SK-N-MC (cell line): ENCODE data around the gene MAPK8IP3.
"Not testable (repeated sequence)": the region's sequence is repeated elsewhere in the genome, so short reads cannot be mapped to it uniquely, and the experiment has no call there.

Experiments used
- DNase-seq: peaks from one replicate; pipeline ENCODE4 v3.0.0-alpha.2; 2011; ENCODE audit warnings: low read depth, low spot score
- H3K27ac ChIP-seq: fragments of 200-600 bp; sonication (generic); 2 replicates; pipeline ENCODE4 v1.5.1; 2016; ENCODE audit warnings: mixed run types
- H3K36me3 ChIP-seq: fragments of 200-600 bp; sonication (generic); 2 replicates; pipeline ENCODE4 v1.6.1; 2017; ENCODE audit warnings: antibody characterized with exemption, low read length, mixed read lengths; ENCODE audit not compliant: insufficient read depth
- H3K4me3 ChIP-seq: fragments of 200-600 bp; sonication (generic); 2 replicates; pipeline ENCODE4 v1.5.1; 2016
- H3K9ac ChIP-seq: fragments of 200-600 bp; sonication (generic); 2 replicates; pipeline ENCODE4 v1.8.0; 2017; ENCODE audit warnings: mixed run types, mixed read lengths; ENCODE audit not compliant: insufficient read length
- H3K9me3 ChIP-seq: fragments of 200-600 bp; sonication (generic); 2 replicates; pipeline ENCODE4 v1.6.1; 2017; ENCODE audit warnings: low read depth, mild to moderate bottlenecking, antibody characterized with exemption, low read length, moderate library complexity, mixed read lengths
- EZH2 ChIP-seq: fragments of 200-600 bp; sonication (generic); IDR thresholded peaks from one replicate; pipeline ENCODE4 v1.6.1; 2017; ENCODE audit warnings: antibody characterized with exemption
- FOXP2 ChIP-seq: optimal IDR thresholded peaks from 2 replicates; pipeline ENCODE3; 2011; ENCODE audit warnings: mild to moderate bottlenecking, moderate library complexity; ENCODE audit not compliant: insufficient read depth; ENCODE audit errors: extremely low read length, control extremely low read depth
- POLR2AphosphoS5 ChIP-seq: IDR thresholded peaks from 2 replicates; pipeline ENCODE4 v1.6.1; 2012; ENCODE audit warnings: mild to moderate bottlenecking, low read depth, low read length, borderline replicate concordance

The MAPK8IP3 gene

GRCh38 chr16:1726661-1727502 is 20.9 kb downstream of the MAPK8IP3 start:
- no peaks in the 10 kb centered on the region; the same call in 1 of the 2 replicates for H3K36me3 ChIP-seq

GRCh38 chr16:1727651-1728624 is 21.9 kb downstream of the MAPK8IP3 start:
- H3K9me3 ChIP-seq, result no peaks in the 10 kb centered on the region
- H3K36me3 ChIP-seq, result no peaks in the 10 kb centered on the region; the same call in 1 of the 2 replicates
- no peak overlapping the region for H3K4me3 ChIP-seq
- H3K9ac ChIP-seq, result no peak overlapping the region
- H3K27ac ChIP-seq, result no peak overlapping the region
- no peak for DNase-seq
- TF ChIP-seq EZH2 (no peak), POLR2AphosphoS5 (no peak), FOXP2 (no peak)

More at GRCh38 chr16:1726661-1727502, 20.9 kb downstream of the MAPK8IP3 start:
- Histone ChIP-seq H3K9me3 (no peaks in the 10 kb centered on the region), H3K9ac (no peak overlapping the region), H3K4me3 (no peak overlapping the region), H3K27ac (no peak overlapping the region)
- TF ChIP-seq POLR2AphosphoS5, result no peak
- no peak for TF ChIP-seq EZH2
- TF ChIP-seq FOXP2, result no peak
- no peak for DNase-seq

GRCh38 chr16:1729026-1729425 is 23.0 kb downstream of the MAPK8IP3 start:
- Histone ChIP-seq H3K27ac (no peak overlapping the region), H3K4me3 (no peak overlapping the region), H3K9me3 (no peaks in the 10 kb centered on the region), H3K36me3 (no peaks in the 10 kb centered on the region; the same call in 1 of the 2 replicates), H3K9ac (no peak overlapping the region)
- TF ChIP-seq POLR2AphosphoS5 (no peak), FOXP2 (no peak), EZH2 (no peak)
- no peak for DNase-seq

- no peak for DNase-seq
- Histone ChIP-seq H3K9ac (no peak overlapping the region), H3K27ac (no peak overlapping the region), H3K4me3 (no peak overlapping the region), H3K9me3 (no peaks in the 10 kb centered on the region), H3K36me3 (no peaks in the 10 kb centered on the region; the same call in 1 of the 2 replicates)
- TF ChIP-seq FOXP2, result no peak
- TF ChIP-seq EZH2, result no peak
- no peak for TF ChIP-seq POLR2AphosphoS5
Measured at GRCh38 chr16:1729445-1729844, 23.4 kb downstream of the MAPK8IP3 start.

- DNase-seq, result no peak
- no peaks in the 10 kb centered on the region for H3K9me3 ChIP-seq
- TF ChIP-seq FOXP2 (no peak), POLR2AphosphoS5 (no peak), EZH2 (no peak)
- H3K27ac ChIP-seq, result no peak overlapping the region
- no peak overlapping the region for H3K9ac ChIP-seq
- no peak overlapping the region for H3K4me3 ChIP-seq
- H3K36me3 ChIP-seq, result no peaks in the 10 kb centered on the region; the same call in 1 of the 2 replicates
Measured at GRCh38 chr16:1731073-1731472, 25.1 kb downstream of the MAPK8IP3 start.

- no peak overlapping the region for H3K9ac ChIP-seq
- H3K36me3 ChIP-seq, result no peaks in the 10 kb centered on the region; the same call in 1 of the 2 replicates
- TF ChIP-seq POLR2AphosphoS5 (no peak), FOXP2 (no peak)
- H3K9me3 ChIP-seq, result no peaks in the 10 kb centered on the region
- DNase-seq, result no peak
- no peak overlapping the region for H3K27ac ChIP-seq
- no peak overlapping the region for H3K4me3 ChIP-seq
Measured at GRCh38 chr16:1731603-1732002, 25.6 kb downstream of the MAPK8IP3 start.

GRCh38 chr16:1732071-1732470 is 26.1 kb downstream of the MAPK8IP3 start:
- Histone ChIP-seq H3K4me3 (no peak overlapping the region), H3K36me3 (no peaks in the 10 kb centered on the region; the same call in 1 of the 2 replicates), H3K9ac (no peak overlapping the region), H3K9me3 (no peaks in the 10 kb centered on the region), H3K27ac (no peak overlapping the region)
- TF ChIP-seq POLR2AphosphoS5, result no peak
- no peak for TF ChIP-seq EZH2
- TF ChIP-seq FOXP2, result no peak
- no peak for DNase-seq

GRCh38 chr16:1732551-1732987 is 26.6 kb downstream of the MAPK8IP3 start:
- not testable (repeated sequence) for H3K9ac ChIP-seq, H3K27ac ChIP-seq, H3K36me3 ChIP-seq, H3K9me3 ChIP-seq, H3K4me3 ChIP-seq, DNase-seq
